Adipocyte (in vitro differentiated cells): ENCODE results near the gene IMMT.

Experiments used
- DNase-seq: peaks from one replicate; pipeline ENCODE4 v3.0.0-alpha.2; 2015; ENCODE audit warnings: low read depth
- H3K27me3 ChIP-seq: replicated peaks from 2 replicates; pipeline ENCODE4 v1.7.0; 2013; ENCODE audit warnings: mild to moderate bottlenecking, low read length, moderate library complexity; ENCODE audit not compliant: control insufficient read depth, insufficient read depth
- H3K36me3 ChIP-seq: 2 replicates; pipeline ENCODE4 v1.7.0; 2013; ENCODE audit warnings: low read length, mild to moderate bottlenecking, moderate library complexity; ENCODE audit not compliant: control insufficient read depth, insufficient read depth, severe bottlenecking
- H3K4me1 ChIP-seq: 2 replicates; pipeline ENCODE4 v1.7.0; 2013; ENCODE audit warnings: mild to moderate bottlenecking, low read length, moderate library complexity; ENCODE audit not compliant: control insufficient read depth, insufficient read depth
- H3K4me3 ChIP-seq: 2 replicates; pipeline ENCODE4 v1.7.0; 2013; ENCODE audit warnings: mild to moderate bottlenecking, low read length, moderate library complexity
- H3K9ac ChIP-seq: 2 replicates; pipeline ENCODE4 v1.7.0; 2013; ENCODE audit warnings: mild to moderate bottlenecking, low read length, moderate library complexity
- H3K9me3 ChIP-seq: 2 replicates; pipeline ENCODE4 v1.7.0; 2013; ENCODE audit warnings: mild to moderate bottlenecking, low read length, moderate library complexity; ENCODE audit not compliant: control insufficient read depth

The IMMT gene

DNA sequence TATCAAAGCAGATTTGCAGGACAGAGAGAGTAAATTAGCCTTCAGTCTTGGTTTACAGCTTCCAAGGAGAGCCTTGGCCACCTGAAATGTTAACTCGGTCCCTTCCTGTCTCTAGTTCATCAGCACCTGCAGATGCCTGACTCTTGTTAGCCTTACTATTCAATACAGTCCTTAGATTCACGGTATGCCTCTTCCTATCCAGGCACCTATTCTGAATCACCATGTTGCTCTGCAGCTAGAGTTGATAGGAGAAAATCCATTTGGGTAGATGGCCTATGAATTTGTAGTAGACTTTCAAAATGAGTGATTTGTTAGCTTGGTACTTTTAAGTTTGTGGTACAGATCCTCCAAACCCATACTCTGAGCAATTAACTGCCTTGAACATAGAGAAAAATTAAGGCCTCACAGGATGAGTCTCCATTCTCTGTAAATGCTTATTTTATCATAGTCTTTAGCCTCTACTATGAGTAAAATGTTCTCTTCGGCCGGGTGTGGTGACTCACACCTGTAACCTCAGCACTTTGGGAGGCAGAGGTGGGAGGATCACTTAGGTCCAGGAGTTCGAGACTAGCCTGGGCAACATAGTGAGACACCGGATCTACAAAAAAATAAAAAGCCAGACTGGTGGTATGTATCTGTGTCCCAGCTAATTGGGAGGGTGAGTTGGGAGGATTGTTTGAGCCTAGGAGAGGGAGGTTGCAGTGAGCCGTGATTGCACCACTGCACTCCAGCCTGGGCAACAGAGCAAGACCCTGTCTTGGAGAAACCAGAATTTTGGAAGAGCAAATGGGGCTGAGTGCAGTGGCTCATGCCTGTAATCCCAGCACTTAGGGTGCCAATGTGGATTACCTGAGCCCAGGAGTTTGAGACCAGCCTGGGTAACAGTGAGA is 56.3 kb downstream of the IMMT start:
- Histone ChIP-seq H3K27me3 (no peaks in the 10 kb centered on the region), H3K9me3 (no peaks in the 10 kb centered on the region), H3K4me1 (peaks cover 13% of the 10 kb centered on the region), H3K36me3 (peaks cover 93% of the 10 kb centered on the region), H3K9ac (no peak overlapping the region), H3K4me3 (no peak overlapping the region)
- DNase-seq = no peak

GRCh38 chr2:86136141-86136540 is 59.1 kb downstream of the IMMT start:
- Histone ChIP-seq H3K9ac (no peak overlapping the region), H3K9me3 (no peaks in the 10 kb centered on the region), H3K27me3 (no peaks in the 10 kb centered on the region), H3K36me3 (peaks cover 99% of the 10 kb centered on the region), H3K4me3 (no peak overlapping the region), H3K4me1 (peaks cover 10% of the 10 kb centered on the region)
- no peak for DNase-seq

- Histone ChIP-seq H3K36me3 (peaks cover 100% of the 10 kb centered on the region), H3K9ac (no peak overlapping the region), H3K4me1 (peaks cover 5% of the 10 kb centered on the region), H3K4me3 (no peak overlapping the region), H3K9me3 (no peaks in the 10 kb centered on the region), H3K27me3 (no peaks in the 10 kb centered on the region)
- no peak for DNase-seq
These were observed 59.6 kb downstream of the IMMT start for GRCh38 chr2:86135653-86136052.

DNA sequence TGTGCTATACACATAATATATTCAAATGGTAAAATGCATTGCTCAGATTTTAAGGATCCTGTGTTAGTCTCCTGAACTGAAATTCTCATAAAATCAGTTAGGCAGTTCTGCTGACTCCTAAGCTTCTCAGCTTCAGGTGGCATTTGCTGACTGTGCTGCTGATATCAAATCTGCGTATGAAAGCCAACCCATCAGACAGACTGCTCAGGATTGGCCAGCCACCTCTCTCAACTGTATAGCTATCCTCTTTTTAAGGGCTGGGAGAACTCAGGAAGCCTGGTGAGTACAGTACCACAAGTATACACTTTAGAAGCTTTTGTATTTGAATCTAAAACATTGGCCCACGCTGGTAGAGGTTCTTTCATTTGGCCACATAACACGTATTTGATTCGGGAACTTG is 60.6 kb downstream of the IMMT start:
- no peaks in the 10 kb centered on the region for H3K4me1 ChIP-seq
- DNase-seq = no peak
- H3K4me3 ChIP-seq = no peak overlapping the region
- H3K27me3 ChIP-seq = no peaks in the 10 kb centered on the region
- no peak overlapping the region for H3K9ac ChIP-seq
- H3K9me3 ChIP-seq = no peaks in the 10 kb centered on the region
- H3K36me3 ChIP-seq = peaks cover 100% of the 10 kb centered on the region

GRCh38 chr2:86124683-86125082 is 70.6 kb downstream of the IMMT start:
- no peaks in the 10 kb centered on the region for H3K9me3 ChIP-seq
- H3K9ac ChIP-seq = no peak overlapping the region
- no peaks in the 10 kb centered on the region for H3K4me1 ChIP-seq
- no peak for DNase-seq
- no peak overlapping the region for H3K4me3 ChIP-seq
- no peaks in the 10 kb centered on the region for H3K27me3 ChIP-seq
- peaks cover 98% of the 10 kb centered on the region for H3K36me3 ChIP-seq

DNA sequence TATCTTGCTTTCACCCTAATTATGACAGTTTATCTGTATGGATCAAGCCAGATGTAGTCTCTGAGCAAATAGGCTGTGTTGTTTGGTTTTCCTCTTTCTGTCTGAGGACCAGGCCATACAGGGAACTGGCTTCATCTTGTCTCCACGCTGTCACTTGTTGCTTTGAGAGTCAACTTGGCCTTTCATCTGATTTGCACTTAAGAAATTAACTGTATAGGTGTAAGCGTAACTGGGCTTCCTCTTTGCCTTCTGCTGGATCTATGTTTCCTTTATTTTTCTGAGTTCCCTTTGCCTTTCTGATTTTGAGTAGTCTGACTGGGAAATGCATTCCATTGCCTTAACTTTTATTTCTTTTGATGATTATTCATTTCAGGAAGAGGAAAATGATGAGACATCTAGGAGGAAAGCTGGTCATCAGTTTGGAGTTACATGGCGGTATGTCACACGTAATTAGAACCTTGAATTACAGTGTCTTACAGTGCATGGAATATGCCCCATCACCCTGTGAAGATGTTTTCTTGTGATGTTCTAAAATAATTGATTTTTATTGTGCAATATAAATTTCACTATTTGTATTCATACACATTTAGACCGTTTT is 71.8 kb downstream of the IMMT start:
- no peak overlapping the region for H3K4me3 ChIP-seq
- H3K4me1 ChIP-seq = no peaks in the 10 kb centered on the region
- no peaks in the 10 kb centered on the region for H3K27me3 ChIP-seq
- no peak for DNase-seq
- H3K9me3 ChIP-seq = no peaks in the 10 kb centered on the region
- no peak overlapping the region for H3K9ac ChIP-seq
- peaks cover 98% of the 10 kb centered on the region for H3K36me3 ChIP-seq

GRCh38 chr2:86118130-86118529 is 77.1 kb downstream of the IMMT start:
- Histone ChIP-seq H3K27me3 (no peaks in the 10 kb centered on the region), H3K9me3 (no peaks in the 10 kb centered on the region), H3K4me1 (peaks cover 14% of the 10 kb centered on the region), H3K4me3 (no peak overlapping the region), H3K9ac (no peak overlapping the region), H3K36me3 (peaks cover 90% of the 10 kb centered on the region)
- no peak for DNase-seq

- peak; percentile 13 for DNase-seq
- H3K9me3 ChIP-seq = no peaks in the 10 kb centered on the region
- peaks cover 29% of the 10 kb centered on the region for H3K4me1 ChIP-seq
- H3K4me3 ChIP-seq = peak overlapping the region; percentile 99
- H3K36me3 ChIP-seq = peaks cover 38% of the 10 kb centered on the region
- H3K9ac ChIP-seq = peak overlapping the region; percentile 98
- no peaks in the 10 kb centered on the region for H3K27me3 ChIP-seq
These were observed 88.2 kb downstream of the IMMT start for GRCh38 chr2:86107031-86107430.

GRCh38 chr2:86105969-86106945 is 89.0 kb downstream of the IMMT start, which contains the start of gene PTCD3:
Gene PTCD3 (plus strand): TSS chr2:86106235. CDS start chr2:86106248, 13 bp downstream.
- H3K27me3 ChIP-seq = no peaks in the 10 kb centered on the region
- no peaks in the 10 kb centered on the region for H3K9me3 ChIP-seq
- peaks cover 29% of the 10 kb centered on the region for H3K4me1 ChIP-seq
- peak within 1 kb of the TSS; percentile 98 for H3K9ac ChIP-seq
- peak within 1 kb of the TSS; percentile 99 for H3K4me3 ChIP-seq
- H3K36me3 ChIP-seq = peaks cover 38% of the 10 kb centered on the region
- DNase-seq = peak; percentile 99

GRCh38 chr2:86105252-86105968 is 89.9 kb downstream of the IMMT start, which contains the start of gene POLR1A:
Gene POLR1A (minus strand): TSS chr2:86105886. CDS start chr2:86105776, 110 bp downstream.
- Histone ChIP-seq H3K9me3 (no peaks in the 10 kb centered on the region), H3K4me1 (peaks cover 29% of the 10 kb centered on the region), H3K4me3 (peak within 1 kb of the TSS; percentile 99), H3K9ac (peak within 1 kb of the TSS; percentile 98), H3K36me3 (peaks cover 33% of the 10 kb centered on the region), H3K27me3 (no peaks in the 10 kb centered on the region)
- peak; percentile 97 for DNase-seq
